Measurements from ENCODE around the gene DYRK1A.
A peak's percentile ranks its signal among the peaks of the same experiment; 100 is the strongest.

DYRK1A gene

GRCh38 chr21:37551331-37551992, 184.9 kb downstream of the DYRK1A start:
- H3K27me3 ChIP-seq (ENCODE audit: control insufficient read depth in 2 of 2, insufficient read depth in 2 of 2, low read length in 2 of 2) = peaks cover 0 to 4% of the 10 kb centered on the region in 2 donors
- H3K36me3 ChIP-seq (ENCODE audit: control insufficient read depth in 2 of 2, insufficient read depth in 2 of 2, low read length in 2 of 2) = no peaks in the 10 kb centered on the region
- no peak overlapping the region for H3K27ac ChIP-seq (ENCODE audit: low read depth in 2 of 2, low read length in 2 of 2)
- H3K4me3 ChIP-seq (ENCODE audit: low read length in 2 of 2) = peak overlapping the region in 1 of 2 donors; percentile 14
- no peaks in the 10 kb centered on the region for H3K9me3 ChIP-seq (ENCODE audit: control insufficient read depth in 2 of 2, low read length in 2 of 2)
- peaks cover 2 to 10% of the 10 kb centered on the region in 2 donors for H3K4me1 ChIP-seq (ENCODE audit: control insufficient read depth in 2 of 2, insufficient read depth in 2 of 2, low read length in 2 of 2)
- H3K9ac ChIP-seq (ENCODE audit: low read depth in 1 of 2, low read length in 2 of 2) = no peak overlapping the region

- H3K27me3 ChIP-seq (ENCODE audit: control insufficient read depth in 2 of 2, insufficient read depth in 2 of 2, low read length in 2 of 2) = peaks cover 0 to 4% of the 10 kb centered on the region in 2 donors
- peaks cover 2 to 7% of the 10 kb centered on the region in 2 donors for H3K4me1 ChIP-seq (ENCODE audit: control insufficient read depth in 2 of 2, insufficient read depth in 2 of 2, low read length in 2 of 2)
- H3K36me3 ChIP-seq (ENCODE audit: control insufficient read depth in 2 of 2, insufficient read depth in 2 of 2, low read length in 2 of 2) = no peaks in the 10 kb centered on the region
- no peak overlapping the region for H3K9ac ChIP-seq (ENCODE audit: low read depth in 1 of 2, low read length in 2 of 2)
- H3K9me3 ChIP-seq (ENCODE audit: control insufficient read depth in 2 of 2, low read length in 2 of 2) = no peaks in the 10 kb centered on the region
- no peak overlapping the region for H3K4me3 ChIP-seq (ENCODE audit: low read length in 2 of 2)
- no peak overlapping the region for H3K27ac ChIP-seq (ENCODE audit: low read depth in 2 of 2, low read length in 2 of 2)
Observed at GRCh38 chr21:37551993-37552355, 185.4 kb downstream of the DYRK1A start.

- H3K27ac ChIP-seq (ENCODE audit: low read depth in 2 of 2, low read length in 2 of 2) = no peak overlapping the region
- no peaks in the 10 kb centered on the region for H3K36me3 ChIP-seq (ENCODE audit: control insufficient read depth in 2 of 2, insufficient read depth in 2 of 2, low read length in 2 of 2)
- no peaks in the 10 kb centered on the region for H3K9me3 ChIP-seq (ENCODE audit: control insufficient read depth in 2 of 2, low read length in 2 of 2)
Observed at GRCh38 chr21:37552496-37553029, 186.0 kb downstream of the DYRK1A start.

GRCh38 chr21:37553078-37553481, 186.5 kb downstream of the DYRK1A start:
- Histone ChIP-seq H3K9me3 (ENCODE audit: control insufficient read depth in 2 of 2, low read length in 2 of 2) (no peaks in the 10 kb centered on the region), H3K27me3 (ENCODE audit: control insufficient read depth in 2 of 2, insufficient read depth in 2 of 2, low read length in 2 of 2) (peaks cover 0 to 4% of the 10 kb centered on the region in 2 donors), H3K4me3 (ENCODE audit: low read length in 2 of 2) (no peak overlapping the region), H3K9ac (ENCODE audit: low read depth in 1 of 2, low read length in 2 of 2) (no peak overlapping the region), H3K4me1 (ENCODE audit: control insufficient read depth in 2 of 2, insufficient read depth in 2 of 2, low read length in 2 of 2) (peaks cover 2 to 3% of the 10 kb centered on the region in 2 donors), H3K36me3 (ENCODE audit: control insufficient read depth in 2 of 2, insufficient read depth in 2 of 2, low read length in 2 of 2) (no peaks in the 10 kb centered on the region), H3K27ac (ENCODE audit: low read depth in 2 of 2, low read length in 2 of 2) (no peak overlapping the region)

More at GRCh38 chr21:37552496-37553029, 186.0 kb downstream of the DYRK1A start:
- no peak overlapping the region for H3K9ac ChIP-seq (ENCODE audit: low read depth in 1 of 2, low read length in 2 of 2)
- H3K4me3 ChIP-seq (ENCODE audit: low read length in 2 of 2) = no peak overlapping the region
- peaks cover 0 to 4% of the 10 kb centered on the region in 2 donors for H3K27me3 ChIP-seq (ENCODE audit: control insufficient read depth in 2 of 2, insufficient read depth in 2 of 2, low read length in 2 of 2)
- peaks cover 2 to 3% of the 10 kb centered on the region in 2 donors for H3K4me1 ChIP-seq (ENCODE audit: control insufficient read depth in 2 of 2, insufficient read depth in 2 of 2, low read length in 2 of 2)

GRCh38 chr21:37554661-37555379, 188.2 kb downstream of the DYRK1A start:
- peaks cover 2 to 3% of the 10 kb centered on the region in 2 donors for H3K4me1 ChIP-seq (ENCODE audit: control insufficient read depth in 2 of 2, insufficient read depth in 2 of 2, low read length in 2 of 2)
- H3K9me3 ChIP-seq (ENCODE audit: control insufficient read depth in 2 of 2, low read length in 2 of 2) = no peaks in the 10 kb centered on the region
- H3K36me3 ChIP-seq (ENCODE audit: control insufficient read depth in 2 of 2, insufficient read depth in 2 of 2, low read length in 2 of 2) = no peaks in the 10 kb centered on the region

GRCh38 chr21:37555672-37556261, 189.2 kb downstream of the DYRK1A start:
- no peak overlapping the region for H3K4me3 ChIP-seq (ENCODE audit: low read length in 2 of 2)
- H3K27ac ChIP-seq (ENCODE audit: low read depth in 2 of 2, low read length in 2 of 2) = no peak overlapping the region
- H3K4me1 ChIP-seq (ENCODE audit: control insufficient read depth in 2 of 2, insufficient read depth in 2 of 2, low read length in 2 of 2) = peaks cover 2 to 3% of the 10 kb centered on the region in 2 donors

More at GRCh38 chr21:37554661-37555379, 188.2 kb downstream of the DYRK1A start:
- H3K27ac ChIP-seq (ENCODE audit: low read depth in 2 of 2, low read length in 2 of 2) = no peak overlapping the region
- H3K4me3 ChIP-seq (ENCODE audit: low read length in 2 of 2) = no peak overlapping the region
- H3K9ac ChIP-seq (ENCODE audit: low read depth in 1 of 2, low read length in 2 of 2) = no peak overlapping the region
- peaks cover 0 to 4% of the 10 kb centered on the region in 2 donors for H3K27me3 ChIP-seq (ENCODE audit: control insufficient read depth in 2 of 2, insufficient read depth in 2 of 2, low read length in 2 of 2)

GRCh38 chr21:37557261-37557950, 190.8 kb downstream of the DYRK1A start:
- no peak overlapping the region for H3K4me3 ChIP-seq (ENCODE audit: low read length in 2 of 2)
- H3K9me3 ChIP-seq (ENCODE audit: control insufficient read depth in 2 of 2, low read length in 2 of 2) = no peaks in the 10 kb centered on the region
- no peaks in the 10 kb centered on the region for H3K36me3 ChIP-seq (ENCODE audit: control insufficient read depth in 2 of 2, insufficient read depth in 2 of 2, low read length in 2 of 2)
- no peak overlapping the region for H3K27ac ChIP-seq (ENCODE audit: low read depth in 2 of 2, low read length in 2 of 2)
- no peaks in the 10 kb centered on the region for H3K4me1 ChIP-seq (ENCODE audit: control insufficient read depth in 2 of 2, insufficient read depth in 2 of 2, low read length in 2 of 2)
- no peak overlapping the region for H3K9ac ChIP-seq (ENCODE audit: low read depth in 1 of 2, low read length in 2 of 2)
- no peaks in the 10 kb centered on the region for H3K27me3 ChIP-seq (ENCODE audit: control insufficient read depth in 2 of 2, insufficient read depth in 2 of 2, low read length in 2 of 2)

More at GRCh38 chr21:37555672-37556261, 189.2 kb downstream of the DYRK1A start:
- Histone ChIP-seq H3K9me3 (ENCODE audit: control insufficient read depth in 2 of 2, low read length in 2 of 2) (no peaks in the 10 kb centered on the region), H3K36me3 (ENCODE audit: control insufficient read depth in 2 of 2, insufficient read depth in 2 of 2, low read length in 2 of 2) (no peaks in the 10 kb centered on the region), H3K27me3 (ENCODE audit: control insufficient read depth in 2 of 2, insufficient read depth in 2 of 2, low read length in 2 of 2) (peaks cover 0 to 4% of the 10 kb centered on the region in 2 donors), H3K9ac (ENCODE audit: low read depth in 1 of 2, low read length in 2 of 2) (no peak overlapping the region)

- H3K27ac ChIP-seq (ENCODE audit: low read depth in 2 of 2, low read length in 2 of 2) = no peak overlapping the region
- no peaks in the 10 kb centered on the region for H3K9me3 ChIP-seq (ENCODE audit: control insufficient read depth in 2 of 2, low read length in 2 of 2)
- no peaks in the 10 kb centered on the region for H3K27me3 ChIP-seq (ENCODE audit: control insufficient read depth in 2 of 2, insufficient read depth in 2 of 2, low read length in 2 of 2)
- peaks cover 3 to 5% of the 10 kb centered on the region in 2 donors for H3K4me1 ChIP-seq (ENCODE audit: control insufficient read depth in 2 of 2, insufficient read depth in 2 of 2, low read length in 2 of 2)
- H3K36me3 ChIP-seq (ENCODE audit: control insufficient read depth in 2 of 2, insufficient read depth in 2 of 2, low read length in 2 of 2) = no peaks in the 10 kb centered on the region
- no peak overlapping the region for H3K4me3 ChIP-seq (ENCODE audit: low read length in 2 of 2)
- no peak overlapping the region for H3K9ac ChIP-seq (ENCODE audit: low read depth in 1 of 2, low read length in 2 of 2)
Observed at GRCh38 chr21:37558676-37559211, 192.2 kb downstream of the DYRK1A start.

GRCh38 chr21:37560385-37560784, 193.8 kb downstream of the DYRK1A start:
- Histone ChIP-seq H3K27me3 (ENCODE audit: control insufficient read depth in 2 of 2, insufficient read depth in 2 of 2, low read length in 2 of 2) (no peaks in the 10 kb centered on the region), H3K27ac (ENCODE audit: low read depth in 2 of 2, low read length in 2 of 2) (no peak overlapping the region), H3K9ac (ENCODE audit: low read depth in 1 of 2, low read length in 2 of 2) (no peak overlapping the region), H3K9me3 (ENCODE audit: control insufficient read depth in 2 of 2, low read length in 2 of 2) (no peaks in the 10 kb centered on the region), H3K4me1 (ENCODE audit: control insufficient read depth in 2 of 2, insufficient read depth in 2 of 2, low read length in 2 of 2) (peaks cover 9 to 16% of the 10 kb centered on the region in 2 donors), H3K4me3 (ENCODE audit: low read length in 2 of 2) (no peak overlapping the region), H3K36me3 (ENCODE audit: control insufficient read depth in 2 of 2, insufficient read depth in 2 of 2, low read length in 2 of 2) (no peaks in the 10 kb centered on the region)
